ENCODE measurements around the gene DLG2. TPM values are rescaled to one million over a fixed set of nuclear protein-coding genes. Genes with fewer than 3 reads are reported as not detected.

Gene DLG2
- total and polyA plus RNA-seq, 7 donors = 0.23 to 5.3 (median 3.4) TPM

- 94 to 98% (median 94%) methylated on average over 8 of the region's 8 CpGs for WGBS, 3 donors
- ATAC-seq = no peak
- H3K4me1 ChIP-seq = no peaks in the 10 kb centered on the region
- H3K27ac ChIP-seq = no peak overlapping the region
- no peaks in the 10 kb centered on the region for H3K27me3 ChIP-seq (ENCODE audit: insufficient read depth in 3 of 3, low read length in 2 of 3)
- no peak overlapping the region for H3K4me3 ChIP-seq
- no peak for TF ChIP-seq CTCF (IDR thresholded peaks at IDR 0.05)
- peaks cover 4% of the 10 kb centered on the region for H3K9me3 ChIP-seq
- intact Hi-C loops (cut with DNase I) = no loop called here
- no peaks in the 10 kb centered on the region for H3K36me3 ChIP-seq (ENCODE audit: insufficient read depth in 1 of 2, low read depth in 1 of 2)
- no peak for DNase-seq
Observed at GRCh38 chr11:84795698-84796097, 831.4 kb downstream of the DLG2 start.

- TF ChIP-seq CTCF (IDR thresholded peaks at IDR 0.05) = no peak
- Histone ChIP-seq H3K27me3 (ENCODE audit: insufficient read depth in 3 of 3, low read length in 2 of 3) (no peaks in the 10 kb centered on the region), H3K36me3 (ENCODE audit: insufficient read depth in 1 of 2, low read depth in 1 of 2) (no peaks in the 10 kb centered on the region), H3K27ac (no peak overlapping the region), H3K4me3 (no peak overlapping the region), H3K4me1 (no peaks in the 10 kb centered on the region), H3K9me3 (peaks cover 4% of the 10 kb centered on the region)
- DNase-seq = no peak
- 92 to 96% (median 95%) methylated on average over 10 of the region's 10 CpGs for WGBS, 3 donors
- intact Hi-C loops (cut with DNase I) = no loop called here
- ATAC-seq = no peak
Observed at GRCh38 chr11:84794663-84795443, 832.3 kb downstream of the DLG2 start.

GRCh38 chr11:84793318-84793717 is 833.8 kb downstream of the DLG2 start:
- no peaks in the 10 kb centered on the region for H3K27me3 ChIP-seq (ENCODE audit: insufficient read depth in 3 of 3, low read length in 2 of 3)
- intact Hi-C loops (cut with DNase I) = no loop called here
- no peak for ATAC-seq
- 92 to 96% (median 93%) methylated on average over 2 of the region's 2 CpGs for WGBS, 3 donors
- TF ChIP-seq CTCF (IDR thresholded peaks at IDR 0.05) = no peak
- H3K4me3 ChIP-seq = no peak overlapping the region
- peaks cover 4% of the 10 kb centered on the region for H3K9me3 ChIP-seq
- DNase-seq = no peak
- H3K27ac ChIP-seq = no peak overlapping the region
- H3K36me3 ChIP-seq (ENCODE audit: insufficient read depth in 1 of 2, low read depth in 1 of 2) = no peaks in the 10 kb centered on the region
- H3K4me1 ChIP-seq = no peaks in the 10 kb centered on the region

GRCh38 chr11:84790849-84791427 is 836.2 kb downstream of the DLG2 start:
- H3K27me3 ChIP-seq (ENCODE audit: insufficient read depth in 3 of 3, low read length in 2 of 3) = no peaks in the 10 kb centered on the region
- H3K9me3 ChIP-seq = peaks cover 4% of the 10 kb centered on the region
- intact Hi-C loops (cut with DNase I) = no loop called here
- no peak for TF ChIP-seq CTCF (IDR thresholded peaks at IDR 0.05)
- H3K4me3 ChIP-seq = no peak overlapping the region
- no peaks in the 10 kb centered on the region for H3K36me3 ChIP-seq (ENCODE audit: insufficient read depth in 1 of 2, low read depth in 1 of 2)
- ATAC-seq = no peak
- no peak overlapping the region for H3K27ac ChIP-seq
- 66 to 73% (median 69%) methylated on average over 4 of the region's 4 CpGs for WGBS, 3 donors
- DNase-seq = no peak
- no peaks in the 10 kb centered on the region for H3K4me1 ChIP-seq
